PFSK-1 (cell line): ENCODE data around the gene UBL4B.

ENCODE experiments used
- FOXP2 ChIP-seq: optimal IDR thresholded peaks from 2 replicates; pipeline ENCODE3; 2011; ENCODE audit warnings: borderline replicate concordance, control low read depth, inconsistent platforms; ENCODE audit not compliant: insufficient read depth; ENCODE audit errors: extremely low read length, extremely low read depth
- POLR2AphosphoS5 ChIP-seq: IDR thresholded peaks from 2 replicates; pipeline ENCODE4 v1.6.1; 2012; ENCODE audit warnings: low read depth, mild to moderate bottlenecking, control low read depth, low read length, moderate library complexity
- SIN3A ChIP-seq: IDR thresholded peaks from 2 replicates; pipeline ENCODE4 v1.6.1; 2012; ENCODE audit warnings: mild to moderate bottlenecking, low read length, moderate library complexity, borderline replicate concordance; ENCODE audit not compliant: insufficient read depth
- TAF1 ChIP-seq: IDR thresholded peaks from 2 replicates; pipeline ENCODE4 v1.6.1; 2012; ENCODE audit warnings: low read length, control low read depth, borderline replicate concordance; ENCODE audit not compliant: insufficient read depth
- TF ChIP-seq, protein P1 (sequence below), 2 experiments: IDR thresholded peaks; 2 replicates each; pipeline versions ENCODE4 v1.6.1 to v1.8.0; 2011 to 2012; ENCODE audit warnings: low read depth in 2 of 2, low read length in 2 of 2, control low read depth in 1 of 2, inconsistent platforms in 1 of 2, mild to moderate bottlenecking in 1 of 2, moderate library complexity in 1 of 2; ENCODE audit not compliant: insufficient read depth in 1 of 2

UBL4B gene

DNA sequence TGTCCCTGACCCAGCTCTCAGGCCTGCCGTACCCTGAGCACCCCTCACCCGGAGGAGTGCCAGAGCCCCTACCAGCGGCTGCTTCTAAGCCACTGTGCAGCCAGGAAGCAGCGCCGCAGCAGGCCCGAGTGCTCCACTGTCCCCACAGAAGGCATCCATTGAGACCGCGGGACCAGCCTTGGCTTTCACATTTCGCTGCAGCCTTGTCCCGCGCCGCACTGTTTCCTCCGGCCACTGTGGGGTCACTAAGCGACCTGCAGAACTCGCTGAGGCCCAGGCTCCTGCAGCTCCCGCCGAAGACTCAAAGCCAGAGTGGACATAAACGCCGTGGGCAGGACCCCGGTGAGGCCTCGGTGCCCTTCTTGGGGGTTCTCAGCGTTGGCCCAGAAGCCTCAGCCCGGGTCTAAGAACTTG lies 44.8 kb upstream of the UBL4B start:
- TF ChIP-seq, protein P1, sequence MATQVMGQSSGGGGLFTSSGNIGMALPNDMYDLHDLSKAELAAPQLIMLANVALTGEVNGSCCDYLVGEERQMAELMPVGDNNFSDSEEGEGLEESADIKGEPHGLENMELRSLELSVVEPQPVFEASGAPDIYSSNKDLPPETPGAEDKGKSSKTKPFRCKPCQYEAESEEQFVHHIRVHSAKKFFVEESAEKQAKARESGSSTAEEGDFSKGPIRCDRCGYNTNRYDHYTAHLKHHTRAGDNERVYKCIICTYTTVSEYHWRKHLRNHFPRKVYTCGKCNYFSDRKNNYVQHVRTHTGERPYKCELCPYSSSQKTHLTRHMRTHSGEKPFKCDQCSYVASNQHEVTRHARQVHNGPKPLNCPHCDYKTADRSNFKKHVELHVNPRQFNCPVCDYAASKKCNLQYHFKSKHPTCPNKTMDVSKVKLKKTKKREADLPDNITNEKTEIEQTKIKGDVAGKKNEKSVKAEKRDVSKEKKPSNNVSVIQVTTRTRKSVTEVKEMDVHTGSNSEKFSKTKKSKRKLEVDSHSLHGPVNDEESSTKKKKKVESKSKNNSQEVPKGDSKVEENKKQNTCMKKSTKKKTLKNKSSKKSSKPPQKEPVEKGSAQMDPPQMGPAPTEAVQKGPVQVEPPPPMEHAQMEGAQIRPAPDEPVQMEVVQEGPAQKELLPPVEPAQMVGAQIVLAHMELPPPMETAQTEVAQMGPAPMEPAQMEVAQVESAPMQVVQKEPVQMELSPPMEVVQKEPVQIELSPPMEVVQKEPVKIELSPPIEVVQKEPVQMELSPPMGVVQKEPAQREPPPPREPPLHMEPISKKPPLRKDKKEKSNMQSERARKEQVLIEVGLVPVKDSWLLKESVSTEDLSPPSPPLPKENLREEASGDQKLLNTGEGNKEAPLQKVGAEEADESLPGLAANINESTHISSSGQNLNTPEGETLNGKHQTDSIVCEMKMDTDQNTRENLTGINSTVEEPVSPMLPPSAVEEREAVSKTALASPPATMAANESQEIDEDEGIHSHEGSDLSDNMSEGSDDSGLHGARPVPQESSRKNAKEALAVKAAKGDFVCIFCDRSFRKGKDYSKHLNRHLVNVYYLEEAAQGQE (IDR thresholded peaks at IDR 0.05; ENCODE audit: insufficient read depth in 1 of 2, low read depth in 2 of 2, low read length in 2 of 2) = no peak
- no peak for TF ChIP-seq POLR2AphosphoS5
- no peak for TF ChIP-seq SIN3A
- TF ChIP-seq FOXP2 = no peak

DNA sequence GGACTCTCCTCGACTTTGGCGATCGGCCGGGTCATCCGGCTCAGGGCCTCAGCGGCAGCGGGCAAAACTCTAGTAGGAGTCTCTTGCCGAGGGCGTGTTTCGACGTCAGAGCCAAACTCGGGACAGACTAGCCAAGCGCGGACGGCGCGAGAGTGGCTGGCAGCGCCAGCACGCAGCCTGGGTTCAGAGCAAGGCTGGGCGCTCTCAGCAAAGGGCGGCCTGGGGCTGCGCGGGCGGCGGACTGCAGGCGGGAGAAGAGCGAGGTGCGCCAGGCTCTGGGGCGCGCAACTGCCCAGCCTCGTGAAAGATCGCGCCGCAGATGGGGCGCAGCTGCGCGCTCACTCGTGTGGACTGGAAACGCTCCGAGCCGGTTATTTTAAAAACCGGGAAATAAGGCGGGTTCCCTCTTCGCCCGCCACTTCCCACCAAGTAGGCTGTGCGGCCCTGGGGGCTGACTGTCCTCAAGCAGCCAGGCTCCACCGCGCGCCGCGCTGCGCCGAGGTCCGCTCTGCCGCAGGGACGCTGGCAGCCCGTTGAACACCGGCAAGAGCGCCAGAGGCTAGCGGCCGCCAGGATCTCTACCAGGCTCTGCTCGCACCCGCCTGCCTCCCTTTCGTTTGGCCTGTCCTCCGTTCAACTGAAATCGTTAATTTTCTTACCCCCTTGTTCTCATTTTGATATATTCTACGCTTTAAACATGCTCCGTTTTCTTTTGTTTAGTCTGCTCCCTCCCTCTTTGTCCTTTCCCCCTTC lies 44.2 kb upstream of the UBL4B start:
- TF ChIP-seq, protein P1 (IDR thresholded peaks at IDR 0.05; ENCODE audit: insufficient read depth in 1 of 2, low read depth in 2 of 2, low read length in 2 of 2) = no peak
- TF ChIP-seq SIN3A = no peak
- no peak for TF ChIP-seq TAF1
- TF ChIP-seq FOXP2 = no peak
- TF ChIP-seq POLR2AphosphoS5 = no peak

DNA sequence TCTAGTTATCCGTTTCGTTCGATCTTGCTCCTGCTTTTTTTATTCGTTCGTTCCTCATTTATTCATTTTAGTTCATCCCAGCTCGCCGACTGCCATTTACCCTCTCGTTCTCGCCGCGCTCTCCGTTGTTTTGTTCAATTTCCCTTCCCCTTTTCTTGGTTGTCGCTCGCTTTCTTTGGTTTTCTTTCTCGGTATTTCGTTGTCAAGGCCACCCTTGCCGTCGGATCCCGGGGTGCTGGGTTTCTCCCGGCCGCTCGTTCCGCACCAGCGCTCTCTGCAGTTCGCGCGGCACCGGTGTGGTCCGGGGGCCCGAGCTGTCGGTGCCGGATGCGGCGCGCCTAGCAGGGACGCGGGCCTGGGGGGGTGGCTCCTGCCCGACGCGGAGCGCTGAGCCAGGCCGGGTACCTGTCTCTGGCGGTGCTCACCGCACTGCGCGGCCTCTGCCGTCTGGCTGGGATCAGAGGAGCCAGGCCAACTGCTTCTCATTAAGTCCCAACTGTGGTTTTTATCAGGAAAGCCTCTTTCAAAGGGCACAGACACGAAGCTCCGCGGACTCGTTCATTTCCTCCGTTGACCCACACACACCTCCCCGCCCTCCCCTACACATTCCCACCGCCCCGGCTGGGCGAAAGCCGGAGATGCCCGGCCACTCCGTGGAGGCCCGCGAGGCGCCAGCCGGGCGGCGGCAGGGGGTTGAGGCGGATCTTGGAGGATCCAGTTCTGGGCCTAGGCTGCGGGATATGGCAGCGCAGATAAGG lies 43.4 kb upstream of the UBL4B start:
- TF ChIP-seq TAF1 (no peak), SIN3A (no peak), POLR2AphosphoS5 (no peak), FOXP2 (no peak)
- TF ChIP-seq, protein P1 (IDR thresholded peaks at IDR 0.05; ENCODE audit: insufficient read depth in 1 of 2, low read depth in 2 of 2, low read length in 2 of 2) = no peak

DNA sequence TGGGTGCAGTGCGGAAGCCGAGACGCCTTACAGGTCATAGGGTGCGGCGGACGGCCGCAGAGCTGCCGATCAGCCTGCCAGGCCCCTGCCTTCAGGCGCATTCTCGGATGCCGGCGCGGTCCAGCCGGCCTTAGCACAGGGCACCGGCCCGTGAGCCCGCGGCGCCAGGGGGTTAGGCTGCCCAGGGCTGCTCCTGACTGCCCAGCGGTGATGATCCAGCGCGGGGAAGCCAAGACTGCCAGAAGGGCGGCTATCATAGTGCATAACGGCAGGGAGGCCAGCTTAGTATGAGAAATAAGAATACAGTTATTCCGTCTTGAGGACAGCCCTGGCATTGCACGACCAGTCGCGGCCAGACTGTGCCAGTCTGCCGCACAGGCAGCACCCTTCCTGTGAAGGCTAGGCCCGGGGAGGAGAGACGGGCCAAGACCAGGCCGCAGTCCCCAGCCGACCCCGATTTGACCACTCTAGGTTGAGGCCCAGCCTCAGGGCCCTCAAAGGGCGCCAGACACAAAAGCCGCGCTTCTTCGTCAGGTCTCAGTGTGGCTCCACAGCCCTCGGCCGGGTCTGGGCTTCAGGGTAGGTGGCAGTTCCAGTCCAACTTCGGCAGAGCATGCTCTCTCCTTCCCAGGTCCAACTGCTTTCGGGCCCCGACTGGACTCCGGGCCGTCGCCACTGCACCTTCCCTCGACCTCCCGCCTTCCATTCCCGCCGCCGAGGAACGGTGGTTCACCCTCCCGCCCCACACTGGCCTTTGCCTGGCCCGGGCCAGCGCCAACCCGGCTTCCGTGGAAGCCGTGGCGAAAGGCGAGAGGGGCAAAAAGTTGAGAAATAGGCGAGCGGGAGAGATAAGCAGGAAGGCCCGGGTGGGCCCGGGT lies 42.6 kb upstream of the UBL4B start:
- TF ChIP-seq POLR2AphosphoS5 (no peak), TAF1 (no peak), FOXP2 (no peak), SIN3A (no peak)
- TF ChIP-seq, protein P1 (IDR thresholded peaks at IDR 0.05; ENCODE audit: insufficient read depth in 1 of 2, low read depth in 2 of 2, low read length in 2 of 2) = no peak
